K562 (cell line): ENCODE data around the gene R3HDM2. TPM values are rescaled to one million over a fixed set of nuclear protein-coding genes. Genes with fewer than 3 reads are reported as not detected.

ENCODE experiments used
- ARHGAP35 ChIP-seq: fragments of 450-650 bp; IDR thresholded peaks from 2 replicates; pipeline ENCODE4 v1.6.1; 2018; ENCODE audit not compliant: partially characterized antibody
- ERF ChIP-seq: fragments of 450-650 bp; formaldehyde crosslinking; IDR thresholded peaks from 2 replicates; pipeline ENCODE4 v1.4.0; 2020; ENCODE audit warnings: mild to moderate bottlenecking, mixed read lengths
- ETV1 ChIP-seq: fragments of 450-650 bp; conservative IDR thresholded peaks from 2 replicates; pipeline ENCODE4 v1.6.1; 2016; ENCODE audit warnings: missing genetic modification characterization, control low read depth, low read depth, missing compliant biosample characterization
- FOXK2 ChIP-seq, 2 experiments: fragments of 450-650 bp; IDR thresholded peaks in 1 of 2; conservative IDR thresholded peaks in 1 of 2; 2 replicates each; pipeline ENCODE4 v1.6.1; 2016; ENCODE audit warnings: low read depth in 2 of 2, mild to moderate bottlenecking in 1 of 2
- KDM1A ChIP-seq, 2 experiments: fragments of 450-650 bp; IDR thresholded peaks; 2 replicates each; pipeline ENCODE4 v1.6.1; 2016; ENCODE audit warnings: mild to moderate bottlenecking in 2 of 2
- KHSRP ChIP-seq: fragments of 450-650 bp; IDR thresholded peaks from 2 replicates; pipeline ENCODE4 v1.6.1; 2017
- MAZ ChIP-seq, 2 experiments: fragments of 450-650 bp in 1 of 2; sonication (generic) in 1 of 2; formaldehyde crosslinking; IDR thresholded peaks in 1 of 2; conservative IDR thresholded peaks in 1 of 2; 2 replicates each; pipeline versions ENCODE4 v1.4.0 to v1.5.0; 2020; ENCODE audit warnings: mild to moderate bottlenecking in 1 of 2, missing genetic modification reagents in 1 of 2
- MIER1 ChIP-seq: fragments of 450-650 bp; IDR thresholded peaks from 2 replicates; pipeline ENCODE4 v1.6.1; 2016; ENCODE audit warnings: antibody characterized with exemption, mild to moderate bottlenecking, low read depth
- POLR2A ChIP-seq: fragments of 450-650 bp; conservative IDR thresholded peaks from 2 replicates; pipeline ENCODE4 v1.6.1; 2016
- RB1 ChIP-seq: fragments of 450-650 bp; IDR thresholded peaks from 2 replicates; pipeline ENCODE4 v1.6.1; 2017; ENCODE audit warnings: low read depth, mild to moderate bottlenecking
- RNF2 ChIP-seq: sonication (generic); IDR thresholded peaks from 2 replicates; pipeline ENCODE4 v1.6.1; 2016
- THAP7 ChIP-seq: fragments of 250-450 bp; sonication (Bioruptor Pico); IDR thresholded peaks from 2 replicates; pipeline ENCODE4 v1.5.0; 2021
- polyA plus RNA-seq, 8 experiments: library from polyadenylated mRNA; depleted of rRNA in 4 of 8; stranded (reverse) in 5 of 8; unstranded in 3 of 8; fragments of >200 nt; fragmentation: Nextera tagmentation in 2 of 8; fragmentation: Illumina TruSeq in 1 of 8; extraction: Ambion mirVana in 2 of 8; extraction: Trizol in 1 of 8; gene quantifications; 2 replicates each; pipeline versions ENCODE4 v1.2.1 to v1.2.3, GENCODE V29; 2011 to 2014; ENCODE audit warnings: inconsistent platforms in 1 of 8, missing spikeins in 1 of 8
- total RNA-seq, 7 experiments: library from RNA; depleted of rRNA in 6 of 7; stranded (reverse); fragments of >200 nt in 6 of 7; fragmentation: Illumina TruSeq in 2 of 7; extraction: Trizol in 2 of 7; gene quantifications; 2 replicates each; pipeline versions ENCODE4 v1.2.1 to v1.2.3, GENCODE V29; 2011 to 2021; ENCODE audit warnings: low replicate concordance in 1 of 7
- TF ChIP-seq, protein P1 (sequence below): fragments of 450-650 bp; IDR thresholded peaks from 2 replicates; pipeline ENCODE4 v1.6.1; 2014; ENCODE audit warnings: low read depth, mild to moderate bottlenecking, moderate library complexity, borderline replicate concordance
- TF ChIP-seq, protein P2 (sequence below): fragments of 450-650 bp; IDR thresholded peaks from 2 replicates; pipeline ENCODE4 v1.6.1; 2016; ENCODE audit warnings: antibody characterized with exemption
- TF ChIP-seq, protein P3 (sequence below), 2 experiments: IDR thresholded peaks; 2 replicates each; pipeline ENCODE4 v1.6.1; 2011; ENCODE audit warnings: borderline replicate concordance in 1 of 2, control low read depth in 1 of 2, low read depth in 1 of 2, low read length in 1 of 2, mild to moderate bottlenecking in 1 of 2, mixed read lengths in 1 of 2, moderate library complexity in 1 of 2; ENCODE audit not compliant: insufficient read depth in 1 of 2, insufficient read length in 1 of 2, poor library complexity in 1 of 2, severe bottlenecking in 1 of 2; ENCODE audit errors: extremely low read depth in 1 of 2
- TF ChIP-seq, protein P4 (sequence below): sonication (generic); formaldehyde crosslinking; IDR thresholded peaks from 2 replicates; pipeline ENCODE4 v1.8.0; 2022; ENCODE audit warnings: mild to moderate bottlenecking, missing genetic modification reagents

R3HDM2 gene
- total and polyA plus RNA-seq, 9 of the 15 experiments (the other 6 are each of a cell fraction or from before 2014, with no cell fraction given), result 3.3 to 18.8 (median 9.0) TPM

- TF ChIP-seq THAP7 (CRISPR knock-in tag) (no peak), MIER1 (0 out of 2 replicates have a peak, but pooled peaks have one; percentile 23), FOXK2 (conservative IDR thresholded peaks at IDR 0.05 in 1 of 2, IDR thresholded peaks at IDR 0.05 in 1 of 2; ENCODE audit: low read depth in 2 of 2) (peak in 1 of 2 experiments; percentile 41; a peak in 1 of 4 replicates), RB1 (peak; percentile 45; the same call in 1 of the 2 replicates), MAZ (CRISPR knock-in tag; conservative IDR thresholded peaks at IDR 0.05 in 1 of 2, IDR thresholded peaks at IDR 0.05 in 1 of 2) (peak; percentile 48 to 60; a peak in 3 of 4 replicates), KHSRP (no peak), ERF (CRISPR knock-in tag) (no peak), ETV1 (tag) (peak; percentile 86), ARHGAP35 (no peak), KDM1A (IDR thresholded peaks at IDR 0.05) (peak in 1 of 2 experiments; percentile 74; a peak in 3 of 4 replicates), RNF2 (no peak), POLR2A (peak; percentile 59; the same call in 1 of the 2 replicates)
- TF ChIP-seq, protein P1, sequence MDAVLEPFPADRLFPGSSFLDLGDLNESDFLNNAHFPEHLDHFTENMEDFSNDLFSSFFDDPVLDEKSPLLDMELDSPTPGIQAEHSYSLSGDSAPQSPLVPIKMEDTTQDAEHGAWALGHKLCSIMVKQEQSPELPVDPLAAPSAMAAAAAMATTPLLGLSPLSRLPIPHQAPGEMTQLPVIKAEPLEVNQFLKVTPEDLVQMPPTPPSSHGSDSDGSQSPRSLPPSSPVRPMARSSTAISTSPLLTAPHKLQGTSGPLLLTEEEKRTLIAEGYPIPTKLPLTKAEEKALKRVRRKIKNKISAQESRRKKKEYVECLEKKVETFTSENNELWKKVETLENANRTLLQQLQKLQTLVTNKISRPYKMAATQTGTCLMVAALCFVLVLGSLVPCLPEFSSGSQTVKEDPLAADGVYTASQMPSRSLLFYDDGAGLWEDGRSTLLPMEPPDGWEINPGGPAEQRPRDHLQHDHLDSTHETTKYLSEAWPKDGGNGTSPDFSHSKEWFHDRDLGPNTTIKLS, result peak; percentile 75; the same call in 1 of the 2 replicates
- TF ChIP-seq, protein P2, sequence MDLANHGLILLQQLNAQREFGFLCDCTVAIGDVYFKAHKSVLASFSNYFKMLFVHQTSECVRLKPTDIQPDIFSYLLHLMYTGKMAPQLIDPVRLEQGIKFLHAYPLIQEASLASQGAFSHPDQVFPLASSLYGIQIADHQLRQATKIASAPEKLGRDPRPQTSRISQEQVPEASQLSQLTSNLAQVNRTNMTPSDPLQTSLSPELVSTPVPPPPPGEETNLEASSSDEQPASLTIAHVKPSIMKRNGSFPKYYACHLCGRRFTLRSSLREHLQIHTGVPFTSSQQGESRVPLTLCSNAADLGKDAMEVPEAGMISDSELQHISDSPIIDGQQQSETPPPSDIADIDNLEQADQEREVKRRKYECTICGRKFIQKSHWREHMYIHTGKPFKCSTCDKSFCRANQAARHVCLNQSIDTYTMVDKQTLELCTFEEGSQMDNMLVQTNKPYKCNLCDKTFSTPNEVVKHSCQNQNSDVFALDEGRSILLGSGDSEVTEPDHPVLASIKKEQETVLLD, result no peak
- TF ChIP-seq, protein P3, sequence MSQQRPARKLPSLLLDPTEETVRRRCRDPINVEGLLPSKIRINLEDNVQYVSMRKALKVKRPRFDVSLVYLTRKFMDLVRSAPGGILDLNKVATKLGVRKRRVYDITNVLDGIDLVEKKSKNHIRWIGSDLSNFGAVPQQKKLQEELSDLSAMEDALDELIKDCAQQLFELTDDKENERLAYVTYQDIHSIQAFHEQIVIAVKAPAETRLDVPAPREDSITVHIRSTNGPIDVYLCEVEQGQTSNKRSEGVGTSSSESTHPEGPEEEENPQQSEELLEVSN (IDR thresholded peaks at IDR 0.05; ENCODE audit: borderline replicate concordance in 1 of 2, extremely low read depth in 1 of 2, insufficient read depth in 1 of 2, insufficient read length in 1 of 2, low read depth in 1 of 2, low read length in 1 of 2, poor library complexity in 1 of 2, severe bottlenecking in 1 of 2), result peak in 1 of 2 experiments; percentile 12
- TF ChIP-seq, protein P4, sequence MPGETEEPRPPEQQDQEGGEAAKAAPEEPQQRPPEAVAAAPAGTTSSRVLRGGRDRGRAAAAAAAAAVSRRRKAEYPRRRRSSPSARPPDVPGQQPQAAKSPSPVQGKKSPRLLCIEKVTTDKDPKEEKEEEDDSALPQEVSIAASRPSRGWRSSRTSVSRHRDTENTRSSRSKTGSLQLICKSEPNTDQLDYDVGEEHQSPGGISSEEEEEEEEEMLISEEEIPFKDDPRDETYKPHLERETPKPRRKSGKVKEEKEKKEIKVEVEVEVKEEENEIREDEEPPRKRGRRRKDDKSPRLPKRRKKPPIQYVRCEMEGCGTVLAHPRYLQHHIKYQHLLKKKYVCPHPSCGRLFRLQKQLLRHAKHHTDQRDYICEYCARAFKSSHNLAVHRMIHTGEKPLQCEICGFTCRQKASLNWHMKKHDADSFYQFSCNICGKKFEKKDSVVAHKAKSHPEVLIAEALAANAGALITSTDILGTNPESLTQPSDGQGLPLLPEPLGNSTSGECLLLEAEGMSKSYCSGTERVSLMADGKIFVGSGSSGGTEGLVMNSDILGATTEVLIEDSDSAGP (CRISPR knock-in tag), result peak; percentile 13; the same call in 1 of the 2 replicates
These were observed 28.4 kb upstream of the R3HDM2 start (continued) for GRCh38 chr12:57459055-57459749.
